Skin of body (tissue), 2 donors: ENCODE data around the gene SMC5. TPM values are rescaled to one million over a fixed set of nuclear protein-coding genes. Genes with fewer than 3 reads are reported as not detected.
"Not testable (repeated sequence)": the region's sequence is repeated elsewhere in the genome, so short reads cannot be mapped to it uniquely, and the experiment has no call there.

Experiments used
- DNase-seq: peaks from one replicate; lab custom pipeline; 2025; lab: John Stamatoyannopoulos, UW
- total RNA-seq: library from RNA; depleted of rRNA; stranded (reverse); fragments of >200 nt; gene quantifications from one replicate; pipeline ENCODE4 v1.2.3, GENCODE V29; 2014

The SMC5 gene
- total RNA-seq, 1 donor from 2014 or later = 41.9 TPM

DNA sequence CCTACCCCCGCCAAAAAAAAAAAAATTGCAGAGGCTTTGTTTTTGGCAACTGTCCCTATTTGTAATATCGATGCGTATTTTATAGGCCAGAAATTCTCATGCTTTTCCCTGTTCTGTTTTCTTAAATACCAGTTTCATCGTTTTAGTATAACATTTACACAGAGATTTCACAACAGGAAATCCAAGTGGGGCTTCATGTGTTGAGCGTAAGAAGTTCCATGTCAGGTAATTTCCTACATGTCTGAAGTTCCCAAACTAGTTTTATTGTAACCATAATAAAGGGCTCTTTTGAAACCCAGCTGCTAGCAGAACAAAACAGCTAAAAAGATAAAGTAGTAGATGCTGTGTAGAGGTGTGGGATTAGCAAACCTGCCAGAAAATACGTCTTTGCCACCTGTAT, 4.2 kb downstream of the SMC5 start:
- DNase-seq = no peak

DNA sequence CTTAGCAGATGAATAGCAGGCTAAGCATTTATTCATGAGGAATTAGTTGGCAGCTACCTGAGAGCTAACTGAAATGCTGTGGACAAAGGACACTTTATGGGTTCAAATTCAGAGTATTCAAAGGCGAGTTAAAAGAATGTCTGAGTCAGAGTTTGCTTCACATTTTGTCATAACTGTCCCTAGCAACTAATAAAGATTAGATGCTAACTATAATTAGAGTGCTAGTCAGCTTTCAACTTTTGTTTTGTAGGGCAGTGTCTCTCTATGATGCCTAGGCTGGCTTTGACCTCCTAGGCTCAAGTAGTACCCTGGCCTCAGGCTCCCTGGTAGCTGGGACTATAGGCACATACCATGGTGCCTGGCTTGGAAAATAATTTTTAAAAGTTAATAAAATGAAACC, 4.6 kb downstream of the SMC5 start:
- no peak for DNase-seq

DNA sequence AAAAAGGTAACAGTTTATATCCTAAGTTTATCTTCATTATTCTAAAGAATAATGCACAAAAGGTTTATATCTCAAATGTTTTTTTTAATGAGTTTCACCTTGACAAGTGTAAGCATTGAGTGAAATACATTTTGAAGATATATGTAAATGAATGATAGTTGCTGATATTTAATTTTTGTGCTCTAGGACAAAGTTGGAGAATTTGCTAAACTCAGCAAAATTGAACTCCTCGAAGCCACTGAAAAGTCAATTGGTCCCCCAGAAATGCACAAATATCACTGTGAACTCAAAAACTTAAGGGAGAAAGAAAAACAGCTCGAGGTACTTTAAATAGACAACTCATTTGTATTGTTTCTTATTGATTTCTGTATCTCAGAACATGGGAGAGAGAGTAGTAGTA, 19.5 kb downstream of the SMC5 start:
- no peak for DNase-seq

DNA sequence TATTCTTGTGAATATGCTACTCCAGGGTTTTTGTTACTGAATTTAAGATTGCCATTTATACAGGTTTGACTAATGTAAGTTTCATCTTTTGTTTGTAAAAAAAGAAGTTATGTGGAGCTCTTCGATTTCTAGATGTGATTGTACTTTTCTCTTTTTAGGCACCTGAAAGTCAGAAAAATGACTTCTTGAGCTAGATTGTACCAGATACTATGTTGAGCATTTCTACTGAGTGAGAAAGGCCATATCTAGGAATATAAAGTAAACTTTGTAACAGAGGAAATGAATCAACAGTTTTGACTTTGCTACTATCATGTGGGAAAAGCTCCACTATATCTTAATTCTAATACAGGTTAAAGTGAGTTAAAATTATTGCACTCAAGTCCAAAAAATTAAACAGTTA, 25.1 kb downstream of the SMC5 start:
- no peak for DNase-seq

DNA sequence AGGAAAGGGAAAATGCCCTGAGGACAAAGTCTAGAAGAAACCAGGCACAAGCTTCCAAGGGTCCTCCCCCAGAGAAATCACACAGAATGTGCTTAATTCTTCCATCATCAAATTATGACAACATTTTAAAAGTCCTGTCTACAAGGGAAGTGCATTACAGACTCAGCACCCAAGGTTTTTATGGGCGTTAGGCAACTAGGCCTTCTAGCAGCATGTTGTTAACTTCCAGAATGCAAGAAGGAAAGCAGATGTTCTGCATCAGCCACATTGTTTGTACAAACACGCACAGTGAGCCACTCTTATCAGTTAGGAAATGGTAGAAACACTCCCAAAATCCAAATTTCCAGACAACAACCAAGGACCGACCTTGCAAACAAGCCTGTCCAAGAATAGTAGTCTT, 26.5 kb downstream of the SMC5 start:
- no peak for DNase-seq

DNA sequence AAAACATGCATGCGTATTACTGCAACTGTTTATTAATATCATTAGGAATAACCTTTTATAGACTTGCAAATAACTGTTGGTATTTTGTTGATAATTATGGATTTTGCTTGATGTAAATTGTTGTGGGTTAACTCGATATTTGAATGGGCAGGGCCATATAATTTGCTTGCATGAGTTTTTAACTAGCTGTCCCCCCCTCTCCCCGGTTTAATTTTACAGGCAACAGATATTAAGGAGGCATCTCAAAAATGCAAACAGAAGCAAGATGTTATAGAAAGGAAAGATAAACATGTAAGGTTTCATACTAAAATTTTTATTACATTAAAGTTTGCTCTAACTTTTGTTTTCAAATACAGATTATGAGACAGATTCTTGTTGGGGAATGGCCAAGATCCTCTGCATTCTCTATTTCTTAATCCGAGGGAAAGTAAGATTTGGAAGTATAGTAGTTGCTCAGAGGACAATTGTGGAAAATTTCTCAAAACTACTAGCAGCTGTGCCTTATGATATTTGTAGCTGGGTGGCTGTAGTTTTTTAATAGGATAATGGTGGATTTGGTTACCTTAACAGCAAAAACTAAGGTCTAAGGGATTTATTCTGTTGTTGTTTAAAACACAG, 27.3 kb downstream of the SMC5 start:
- DNase-seq = no peak

DNA sequence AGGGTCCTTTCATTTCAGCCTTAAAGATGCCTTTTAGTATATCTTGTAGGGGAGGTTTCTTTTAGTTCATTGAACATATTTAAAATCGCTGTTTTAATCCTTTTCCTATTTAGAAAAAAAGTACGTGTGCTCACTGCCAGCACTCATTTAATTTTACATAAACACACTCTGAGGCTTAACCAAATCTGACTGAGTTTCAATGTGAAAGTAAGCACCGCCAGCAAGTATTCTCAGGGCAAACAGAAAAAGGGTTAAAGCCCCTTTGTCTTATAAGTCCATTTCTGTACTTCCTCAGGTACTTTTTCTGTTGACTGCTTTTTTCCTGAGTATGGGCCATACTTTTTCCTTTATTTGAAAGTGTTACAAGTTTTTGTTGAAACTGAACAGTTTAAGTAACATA, 31.8 kb downstream of the SMC5 start:
- DNase-seq = no peak

DNA sequence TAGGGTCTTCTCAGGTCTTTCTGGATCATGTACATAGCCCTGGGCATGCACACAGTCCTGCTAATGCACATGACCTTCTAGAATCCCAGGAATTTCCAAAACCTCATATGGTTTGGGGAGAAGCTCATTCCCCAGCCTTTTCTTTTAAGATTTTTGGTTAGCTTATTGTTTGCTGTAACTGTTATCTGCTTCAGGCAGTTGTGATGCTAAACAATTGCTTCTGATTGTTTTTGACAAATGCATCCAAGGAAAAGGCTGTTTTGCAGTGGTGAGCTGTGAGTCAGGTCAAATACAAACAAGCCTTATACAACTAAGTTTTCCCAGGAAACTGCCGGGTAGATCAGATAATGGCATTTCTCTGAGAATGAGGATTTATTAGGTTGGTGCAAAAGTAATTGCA, 32.7 kb downstream of the SMC5 start:
- no peak for DNase-seq

DNA sequence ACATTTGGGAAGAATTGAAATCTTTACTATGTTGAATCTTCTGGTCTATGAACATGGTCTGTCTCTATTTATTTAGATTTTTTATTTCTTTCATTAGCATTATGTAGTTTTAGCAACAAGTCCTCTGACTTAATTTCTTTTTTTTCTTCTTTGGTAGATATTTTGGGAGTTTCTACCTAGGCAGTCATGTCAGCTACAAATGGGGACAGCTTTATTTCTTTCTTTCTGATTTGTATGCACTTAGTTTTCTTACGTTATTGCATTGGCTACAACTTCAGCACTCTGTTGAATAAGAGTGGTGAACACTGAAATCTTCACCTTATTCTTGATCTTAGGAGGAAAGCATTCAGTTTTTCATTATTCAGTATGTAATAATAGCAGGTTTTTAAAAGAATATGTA, 33.5 kb downstream of the SMC5 start:
- DNase-seq = no peak

DNA sequence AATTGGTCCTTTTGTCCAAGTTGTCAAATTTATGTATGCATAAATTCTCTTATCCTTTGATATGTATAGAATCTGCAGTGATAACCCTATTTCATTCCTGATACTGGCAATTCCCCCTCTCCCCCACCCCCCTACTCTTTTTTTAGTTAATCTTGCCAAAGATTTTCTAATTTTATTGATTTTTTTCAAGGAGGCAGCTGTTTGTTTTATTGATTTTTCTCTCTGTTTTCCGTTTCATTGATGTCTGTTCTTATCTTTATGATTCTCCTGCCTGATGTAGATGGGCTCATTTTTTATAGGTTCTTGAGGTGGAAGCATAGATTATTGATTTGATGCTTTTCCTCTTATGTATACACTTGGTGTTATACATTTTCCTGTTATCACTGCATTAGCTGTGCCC, 34.4 kb downstream of the SMC5 start:
- no peak for DNase-seq

DNA sequence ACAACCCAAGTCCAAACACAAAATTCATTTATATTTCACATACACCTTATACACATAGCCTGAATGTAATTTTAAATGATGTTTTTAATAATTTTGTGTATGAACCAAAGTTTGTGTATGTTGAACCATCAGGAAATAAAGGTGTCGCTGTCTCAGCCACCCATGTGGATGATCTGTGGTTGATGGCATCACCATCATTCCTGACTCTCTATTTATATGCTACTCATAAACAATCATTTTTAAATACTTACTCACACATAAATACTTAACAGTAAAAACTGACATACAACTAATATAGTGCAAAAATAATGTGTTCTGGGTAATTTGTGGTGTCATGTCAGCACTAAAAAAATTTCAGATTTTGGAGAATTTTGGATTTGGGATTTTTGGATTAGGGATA, 38.4 kb downstream of the SMC5 start:
- DNase-seq = no peak

DNA sequence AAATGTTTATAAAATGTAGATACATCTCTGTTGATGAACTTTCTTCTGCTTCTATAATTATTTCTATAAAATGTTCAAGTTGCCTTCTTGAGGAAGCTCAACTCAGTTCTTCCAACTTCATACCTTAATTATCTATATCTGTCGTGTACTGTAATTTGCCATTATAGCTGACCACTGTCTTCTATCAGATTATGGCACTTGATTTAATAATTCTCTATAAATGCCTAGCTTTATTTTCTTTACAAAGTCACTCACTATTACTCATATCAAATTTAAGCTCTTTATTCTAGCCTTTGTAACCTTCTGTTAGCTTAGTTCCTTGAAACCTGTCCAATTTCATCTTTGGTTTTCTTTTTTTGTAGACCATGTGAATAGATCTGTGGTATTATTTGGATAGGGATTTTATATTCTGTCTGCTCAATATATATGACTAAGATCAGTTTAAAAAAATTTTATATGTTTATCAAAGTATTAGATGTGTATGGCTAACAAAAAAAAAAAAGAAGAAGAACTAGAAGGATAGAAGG, 39.5 kb downstream of the SMC5 start:
- no peak for DNase-seq

DNA sequence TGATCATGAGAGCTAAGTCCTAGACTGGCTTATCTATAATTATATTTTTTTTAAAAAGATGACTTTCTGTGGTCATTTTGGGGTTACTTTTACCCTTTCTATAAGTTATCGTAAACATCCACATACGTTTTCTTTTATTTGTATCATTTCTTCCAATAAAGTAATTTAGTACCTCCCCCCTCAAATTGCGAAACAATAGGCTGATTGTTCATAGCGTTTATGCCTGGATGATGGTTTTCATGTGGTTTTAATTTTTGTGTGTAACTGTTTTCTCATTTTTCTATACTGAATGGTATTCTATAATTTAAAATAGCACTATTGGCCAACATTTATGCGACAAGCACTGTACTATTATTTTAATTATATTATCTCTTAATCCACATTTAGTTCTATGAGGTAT, 44.5 kb downstream of the SMC5 start:
- DNase-seq = peak; percentile 14

DNA sequence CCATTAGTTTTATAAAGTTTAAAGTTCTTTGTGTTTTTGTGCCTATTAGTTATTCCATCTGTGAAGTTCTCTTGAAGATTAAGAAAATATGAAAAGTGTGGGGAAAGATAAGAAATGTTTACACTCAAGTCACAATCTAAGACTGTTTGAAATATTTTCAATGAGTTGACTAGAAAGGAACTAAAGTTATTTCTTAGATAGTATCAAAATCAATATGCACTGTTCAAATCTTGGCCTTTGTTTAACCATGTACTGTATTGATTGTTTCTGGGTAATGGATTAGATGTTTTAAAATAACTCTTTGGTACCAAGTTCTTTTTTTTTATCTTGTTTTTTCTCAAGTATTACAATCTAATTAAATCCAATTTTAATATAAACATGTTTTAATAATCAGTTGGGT, 46.0 kb downstream of the SMC5 start:
- no peak for DNase-seq

DNA sequence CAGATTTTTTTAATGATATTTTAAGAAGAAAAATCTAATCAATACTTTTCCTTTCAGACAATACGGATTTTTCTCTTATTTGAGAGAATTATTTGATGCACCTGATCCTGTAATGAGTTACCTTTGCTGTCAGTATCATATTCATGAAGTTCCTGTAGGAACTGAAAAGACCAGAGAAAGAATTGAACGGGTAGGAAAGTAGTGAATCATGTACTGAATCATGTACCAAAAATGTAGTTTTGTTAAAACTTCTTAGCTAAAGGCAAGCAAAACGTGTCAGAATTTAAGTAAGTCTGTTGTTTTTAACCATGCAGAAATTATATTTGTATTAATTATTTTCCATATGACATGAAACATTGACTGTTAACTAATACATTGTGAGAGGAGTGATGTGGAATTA, 56.6 kb downstream of the SMC5 start:
- DNase-seq = no peak

DNA sequence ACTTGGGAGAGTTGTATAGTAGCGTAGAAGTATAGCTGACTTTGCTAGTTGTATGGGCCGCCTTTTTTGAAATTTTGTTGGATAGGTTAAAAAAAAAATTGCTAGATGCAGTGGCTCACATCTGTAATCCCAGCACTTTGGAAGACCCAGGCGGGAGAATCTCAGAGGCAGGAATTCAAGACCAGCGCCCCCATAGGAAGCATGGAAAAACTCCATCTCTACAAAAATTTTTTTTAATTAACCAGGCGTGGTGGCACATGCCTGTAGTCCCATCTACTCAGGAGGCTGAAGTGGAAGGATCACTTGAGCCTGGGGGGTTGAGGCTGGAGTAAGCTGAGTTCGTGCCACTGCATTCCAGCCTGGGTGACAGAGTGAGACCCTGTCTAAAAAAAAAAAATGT, 59.2 kb downstream of the SMC5 start:
- no peak for DNase-seq

DNA sequence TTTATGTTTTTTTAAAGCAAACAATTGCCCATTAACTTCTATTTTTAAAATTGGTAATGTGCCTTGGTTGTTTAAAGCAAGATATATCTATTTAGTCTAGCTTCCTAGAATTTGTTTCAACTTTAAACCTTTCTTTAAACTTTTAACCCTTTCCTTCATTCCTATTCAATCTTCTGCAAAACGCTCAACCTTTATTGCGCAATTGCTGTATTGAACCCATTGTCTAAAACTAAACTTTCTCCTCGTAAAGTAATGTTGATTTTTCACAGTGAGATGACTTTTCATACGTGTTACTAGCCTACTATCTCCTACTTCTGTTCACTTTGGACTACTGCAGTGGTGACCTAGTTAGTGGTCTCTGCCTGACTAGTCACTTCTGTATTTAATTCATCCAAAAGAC, 63.3 kb downstream of the SMC5 start:
- no peak for DNase-seq

DNA sequence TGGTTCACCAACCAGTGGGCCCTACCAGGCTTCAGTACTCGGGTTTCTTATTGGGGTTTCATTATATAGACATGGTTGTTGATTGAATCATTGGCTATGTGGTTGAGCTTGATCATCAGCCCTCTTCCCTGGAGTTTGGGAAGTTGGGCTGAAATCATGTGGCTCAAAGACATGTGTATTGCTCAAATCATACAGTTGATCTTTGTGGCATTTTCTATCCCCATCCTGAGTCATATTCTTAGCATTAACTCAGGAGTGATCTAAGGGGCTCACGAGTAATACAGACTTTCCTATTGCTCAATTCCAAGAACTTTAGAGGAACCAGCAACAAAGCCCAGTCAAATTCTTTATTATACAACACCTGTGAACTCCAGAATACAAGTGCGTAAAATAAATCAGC, 66.2 kb downstream of the SMC5 start:
- DNase-seq = no peak

DNA sequence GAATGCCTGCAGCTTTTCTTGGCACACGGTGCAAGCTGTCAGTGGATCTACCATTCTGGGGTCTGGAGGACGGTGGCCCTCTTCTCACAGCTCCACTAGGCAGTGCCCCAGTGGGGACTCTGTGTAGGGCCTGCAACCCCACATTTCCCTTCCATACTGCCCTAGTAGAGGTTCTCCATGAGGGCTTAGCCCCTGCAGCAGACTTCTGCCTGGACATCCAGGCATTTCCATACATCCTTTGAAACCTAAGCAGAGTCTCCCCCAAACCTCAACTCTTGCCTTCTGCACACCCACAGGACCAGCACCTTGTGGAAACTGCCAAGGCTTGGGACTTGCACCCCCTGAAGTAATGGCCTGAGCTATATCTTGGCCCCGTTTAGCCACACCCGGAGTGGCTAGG, 69.8 kb downstream of the SMC5 start:
- not testable (repeated sequence) for DNase-seq

DNA sequence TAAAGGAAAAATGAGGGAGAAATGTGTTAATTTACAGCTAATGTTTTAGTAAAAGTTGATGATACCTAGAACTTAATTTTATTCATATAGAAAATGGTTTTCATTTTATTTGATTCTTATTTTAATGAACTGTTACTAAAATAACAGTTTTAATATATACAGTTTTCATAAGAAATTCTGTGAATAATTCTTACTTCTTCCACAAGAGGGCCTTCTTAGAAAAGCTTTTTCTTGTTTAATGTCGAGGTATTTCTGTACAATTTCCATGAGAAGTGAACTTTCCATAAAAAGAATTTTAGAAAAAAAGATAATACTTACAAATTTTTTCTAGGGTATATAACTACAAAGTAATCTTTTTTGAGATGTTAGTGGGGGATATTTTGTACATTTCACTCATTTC, 81.8 kb downstream of the SMC5 start:
- peak; percentile 15 for DNase-seq

DNA sequence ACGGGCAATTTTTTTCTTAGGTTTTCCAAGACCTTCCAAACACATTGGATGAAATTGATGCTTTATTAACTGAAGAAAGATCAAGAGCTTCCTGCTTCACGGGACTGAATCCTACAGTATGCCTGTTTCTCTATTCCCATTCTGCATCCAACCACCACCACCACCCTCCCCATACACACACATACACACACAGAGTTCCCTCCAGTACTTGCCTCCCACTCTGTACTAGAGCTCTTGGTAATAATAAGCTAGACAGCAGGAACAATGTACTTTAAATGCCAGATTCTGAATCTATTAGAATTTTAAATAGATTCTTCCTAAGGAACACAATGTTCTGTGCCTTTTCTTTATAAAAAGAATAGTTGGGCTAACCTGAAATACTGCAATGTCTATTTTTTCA, 88.3 kb downstream of the SMC5 start:
- DNase-seq = no peak

DNA sequence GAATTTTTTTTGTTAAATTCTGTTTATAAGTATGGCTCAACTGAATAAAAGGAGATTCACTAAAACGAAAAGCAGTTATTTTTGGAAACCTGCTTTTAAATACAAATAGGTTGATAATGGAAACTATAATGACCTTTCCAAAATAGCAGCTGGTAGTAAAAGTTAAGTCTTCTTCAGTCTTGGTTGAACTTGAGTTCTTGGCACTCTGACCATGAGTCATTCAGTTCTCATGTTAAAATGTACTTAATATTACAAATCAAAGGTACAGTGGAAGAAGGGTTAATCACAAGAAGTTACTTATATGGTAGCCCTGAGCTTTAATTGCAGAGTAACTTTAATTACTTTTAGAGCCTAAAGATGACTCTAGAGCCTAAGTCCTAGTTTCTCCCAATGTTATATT, 93.6 kb downstream of the SMC5 start:
- DNase-seq = no peak

DNA sequence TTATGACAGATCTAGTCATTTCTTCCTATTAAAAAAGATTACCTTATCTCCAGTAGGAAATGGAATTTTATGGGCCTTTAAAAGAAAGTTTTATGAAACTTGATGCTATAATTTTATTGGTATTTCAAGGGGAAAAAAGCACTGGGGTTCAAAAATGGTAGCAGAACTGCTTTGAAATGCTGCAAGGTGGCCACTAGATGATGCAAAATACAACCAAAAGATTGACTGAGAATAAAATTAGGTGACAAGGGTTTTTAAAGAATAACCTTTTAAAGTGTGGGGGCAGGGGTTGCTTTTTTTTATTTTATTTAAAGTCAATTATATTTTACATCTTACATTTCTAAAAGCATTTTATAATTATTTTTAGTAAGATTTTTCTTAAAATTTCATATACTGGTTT, 94.0 kb downstream of the SMC5 start:
- DNase-seq = no peak

DNA sequence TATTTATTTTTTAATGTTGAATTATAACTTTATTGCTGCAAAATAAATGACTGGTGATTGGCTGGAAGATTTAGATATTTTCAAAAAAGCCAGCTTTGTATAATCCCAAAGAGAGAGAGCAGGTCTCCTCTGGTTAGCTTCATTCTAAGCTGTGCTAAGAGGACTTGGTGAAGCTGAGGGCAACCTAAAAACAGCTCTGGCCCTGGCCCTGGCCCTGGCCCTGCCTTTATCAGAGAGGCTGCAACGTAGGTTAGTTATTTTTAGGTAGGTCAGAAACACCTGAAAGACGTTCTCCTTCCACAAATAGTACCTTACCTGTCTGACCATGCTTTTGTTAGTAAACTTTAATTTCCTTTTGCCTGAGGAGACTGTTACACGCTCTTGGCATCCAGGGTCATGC, 97.0 kb downstream of the SMC5 start:
- no peak for DNase-seq
